ENCODE data around the gene TNIP2. TPM values are rescaled to one million over a fixed set of nuclear protein-coding genes. Genes with fewer than 3 reads are reported as not detected.

The TNIP2 gene
- total RNA-seq, 2 donors from 2014 or later = 33.1 to 36.5 TPM

GRCh38 chr4:2712261-2712842, 43.8 kb downstream of the TNIP2 start:
- no peak overlapping the region for H3K27ac Mint-ChIP-seq
- H3K36me3 Mint-ChIP-seq (ENCODE audit: low read depth) = peaks cover 53% of the 10 kb centered on the region
- no peaks in the 10 kb centered on the region for H3K9me3 ChIP-seq (ENCODE audit: control insufficient read depth, low read length)
- TF ChIP-seq CTCF (conservative IDR thresholded peaks at IDR 0.05) = peak; percentile 75
- H3K4me1 ChIP-seq (ENCODE audit: control insufficient read depth, insufficient read depth, low read length) = no peaks in the 10 kb centered on the region
- H3K27me3 ChIP-seq (ENCODE audit: control insufficient read depth, insufficient read depth, low read length, poor library complexity, severe bottlenecking) = no peaks in the 10 kb centered on the region
- H3K4me3 Mint-ChIP-seq = no peak overlapping the region
- no peak overlapping the region for H3K27ac ChIP-seq (ENCODE audit: low read depth, low read length)
- no peak overlapping the region for H3K4me3 ChIP-seq (ENCODE audit: low read length)
- 76 to 85% methylated on average over 6 to 9 of the region's 9 CpGs for WGBS, 2 experiments (ENCODE audit: insufficient coverage in 1 of 2, insufficient read length in 1 of 2)
- peak; percentile 75 for DNase-seq
- H3K9me3 Mint-ChIP-seq = no peaks in the 10 kb centered on the region
- peaks cover 54% of the 10 kb centered on the region for H3K36me3 ChIP-seq (ENCODE audit: control insufficient read depth, insufficient read depth, low read length)
- no peak overlapping the region for H3K9ac ChIP-seq (ENCODE audit: extremely low read depth, low read length, poor library complexity, severe bottlenecking)
- no peaks in the 10 kb centered on the region for H3K27me3 Mint-ChIP-seq (ENCODE audit: insufficient read depth)
- H3K4me1 Mint-ChIP-seq = no peaks in the 10 kb centered on the region

- DNase-seq = no peak
- no peak overlapping the region for H3K9ac ChIP-seq (ENCODE audit: extremely low read depth, low read length, poor library complexity, severe bottlenecking)
- no peak overlapping the region for H3K27ac ChIP-seq (ENCODE audit: low read depth, low read length)
- no peaks in the 10 kb centered on the region for H3K27me3 ChIP-seq (ENCODE audit: control insufficient read depth, insufficient read depth, low read length, poor library complexity, severe bottlenecking)
- H3K9me3 ChIP-seq (ENCODE audit: control insufficient read depth, low read length) = no peaks in the 10 kb centered on the region
- no peak overlapping the region for H3K4me3 ChIP-seq (ENCODE audit: low read length)
- Mint-ChIP-seq H3K36me3 (ENCODE audit: low read depth) (peaks cover 72% of the 10 kb centered on the region), H3K4me1 (no peaks in the 10 kb centered on the region), H3K9me3 (no peaks in the 10 kb centered on the region), H3K27ac (no peak overlapping the region), H3K27me3 (ENCODE audit: insufficient read depth) (no peaks in the 10 kb centered on the region), H3K4me3 (no peak overlapping the region)
- H3K4me1 ChIP-seq (ENCODE audit: control insufficient read depth, insufficient read depth, low read length) = no peaks in the 10 kb centered on the region
- 71 to 90% methylated on average over 2 to 7 of the region's 7 CpGs for WGBS, 2 experiments (ENCODE audit: insufficient coverage in 1 of 2, insufficient read length in 1 of 2)
- H3K36me3 ChIP-seq (ENCODE audit: control insufficient read depth, insufficient read depth, low read length) = peaks cover 80% of the 10 kb centered on the region
- TF ChIP-seq CTCF (conservative IDR thresholded peaks at IDR 0.05) = no peak
Observed at GRCh38 chr4:2702770-2703169, 53.4 kb downstream of the TNIP2 start.

GRCh38 chr4:2702361-2702760, 53.8 kb downstream of the TNIP2 start:
- TF ChIP-seq CTCF (conservative IDR thresholded peaks at IDR 0.05) = no peak
- Histone ChIP-seq H3K27me3 (ENCODE audit: control insufficient read depth, insufficient read depth, low read length, poor library complexity, severe bottlenecking) (no peaks in the 10 kb centered on the region), H3K4me3 (ENCODE audit: low read length) (no peak overlapping the region), H3K9ac (ENCODE audit: extremely low read depth, low read length, poor library complexity, severe bottlenecking) (no peak overlapping the region), H3K36me3 (ENCODE audit: control insufficient read depth, insufficient read depth, low read length) (peaks cover 82% of the 10 kb centered on the region), H3K4me1 (ENCODE audit: control insufficient read depth, insufficient read depth, low read length) (no peaks in the 10 kb centered on the region), H3K27ac (ENCODE audit: low read depth, low read length) (no peak overlapping the region), H3K9me3 (ENCODE audit: control insufficient read depth, low read length) (no peaks in the 10 kb centered on the region)
- DNase-seq = no peak
- no peak overlapping the region for H3K4me3 Mint-ChIP-seq
- H3K9me3 Mint-ChIP-seq = no peaks in the 10 kb centered on the region
- H3K27ac Mint-ChIP-seq = no peak overlapping the region
- H3K4me1 Mint-ChIP-seq = no peaks in the 10 kb centered on the region
- H3K27me3 Mint-ChIP-seq (ENCODE audit: insufficient read depth) = no peaks in the 10 kb centered on the region
- H3K36me3 Mint-ChIP-seq (ENCODE audit: low read depth) = peaks cover 75% of the 10 kb centered on the region
- WGBS, 2 experiments (ENCODE audit: insufficient coverage in 1 of 2, insufficient read length in 1 of 2) = 94 to 96% methylated on average over 6 to 8 of the region's 8 CpGs
